Left ventricle myocardium inferior (tissue), 1 donor: ENCODE measurements around the gene SMIM29. TPM values are rescaled to one million over a fixed set of nuclear protein-coding genes. Genes with fewer than 3 reads are reported as not detected.

Experiments used
- DNase-seq: peaks from one replicate; pipeline ENCODE4 v3.0.0-alpha.2; 2020
- H3K27ac ChIP-seq: fragments of 200-600 bp; replicated peaks from 2 replicates; pipeline ENCODE4 v1.8.0; 2021
- H3K27me3 ChIP-seq: fragments of 200-600 bp; 2 replicates; pipeline ENCODE4 v1.8.0; 2021; ENCODE audit warnings: low read depth
- H3K36me3 ChIP-seq: fragments of 200-600 bp; 2 replicates; pipeline ENCODE4 v1.8.0; 2021
- H3K4me1 ChIP-seq: fragments of 200-600 bp; 2 replicates; pipeline ENCODE4 v1.8.0; 2021
- H3K4me3 ChIP-seq: fragments of 200-600 bp; 2 replicates; pipeline ENCODE4 v1.8.0; 2021; ENCODE audit warnings: mild to moderate bottlenecking, moderate library complexity
- H3K9me3 ChIP-seq: fragments of 200-600 bp; replicated peaks from 2 replicates; pipeline ENCODE4 v1.8.0; 2021
- CTCF ChIP-seq: fragments of 200-600 bp; IDR thresholded peaks from 2 replicates; pipeline ENCODE4 v1.8.0; 2021; ENCODE audit warnings: antibody characterized with exemption, mild to moderate bottlenecking, borderline replicate concordance
- intact Hi-C: fragments of 100-400 bp; cut with micrococcal nuclease; formaldehyde crosslinking; loops from one replicate; pipeline ENCODE4 v1.11.0; 2022
- total RNA-seq: library from RNA; stranded (reverse); fragmentation: NEBNext Ultra II Directional; extraction: Animal tissue kit (Norgen Biotek cat#: 25700); gene quantifications from one replicate; pipeline ENCODE4 v1.2.1, GENCODE V29; 2021
- donor health status: DM: no; HTN: yes; CAD: no; lungs with severe emphysema.

Gene SMIM29
- total RNA-seq, 1 donor from 2014 or later, result 27.1 TPM

- intact Hi-C loops, result no loop called here
- Histone ChIP-seq H3K27me3 (no peaks in the 10 kb centered on the region), H3K4me3 (no peak overlapping the region), H3K27ac (no peak overlapping the region), H3K36me3 (no peaks in the 10 kb centered on the region), H3K9me3 (no peaks in the 10 kb centered on the region), H3K4me1 (peaks cover 18% of the 10 kb centered on the region)
- TF ChIP-seq CTCF, result no peak
- no peak for DNase-seq
These were observed 15.9 kb downstream of the SMIM29 start for GRCh38 chr6:34232901-34233300.

- H3K4me3 ChIP-seq, result no peak overlapping the region
- H3K27ac ChIP-seq, result no peak overlapping the region
- no peak for DNase-seq
- no peaks in the 10 kb centered on the region for H3K36me3 ChIP-seq
- intact Hi-C loops, result no loop called here
- no peak for TF ChIP-seq CTCF
- H3K9me3 ChIP-seq, result no peaks in the 10 kb centered on the region
- H3K4me1 ChIP-seq, result peaks cover 11% of the 10 kb centered on the region
- no peaks in the 10 kb centered on the region for H3K27me3 ChIP-seq
These were observed 17.1 kb downstream of the SMIM29 start for GRCh38 chr6:34231566-34232336.

- Histone ChIP-seq H3K36me3 (no peaks in the 10 kb centered on the region), H3K4me1 (peaks cover 4% of the 10 kb centered on the region), H3K9me3 (no peaks in the 10 kb centered on the region), H3K27ac (no peak overlapping the region), H3K27me3 (no peaks in the 10 kb centered on the region), H3K4me3 (no peak overlapping the region)
- TF ChIP-seq CTCF, result no peak
- intact Hi-C loops, result no loop called here
- DNase-seq, result no peak
These were observed 18.0 kb downstream of the SMIM29 start for GRCh38 chr6:34230653-34231371.

- DNase-seq, result no peak
- H3K9me3 ChIP-seq, result no peaks in the 10 kb centered on the region
- H3K36me3 ChIP-seq, result no peaks in the 10 kb centered on the region
- H3K27ac ChIP-seq, result no peak overlapping the region
- no peaks in the 10 kb centered on the region for H3K4me1 ChIP-seq
- H3K4me3 ChIP-seq, result no peak overlapping the region
- no peaks in the 10 kb centered on the region for H3K27me3 ChIP-seq
- TF ChIP-seq CTCF, result no peak
- intact Hi-C loops, result no loop called here
These were observed 18.9 kb downstream of the SMIM29 start for GRCh38 chr6:34229877-34230276.

- Histone ChIP-seq H3K4me1 (peaks cover 14% of the 10 kb centered on the region), H3K9me3 (no peaks in the 10 kb centered on the region), H3K4me3 (no peak overlapping the region), H3K27ac (no peak overlapping the region), H3K36me3 (no peaks in the 10 kb centered on the region), H3K27me3 (no peaks in the 10 kb centered on the region)
- intact Hi-C loops, result no loop called here
- no peak for TF ChIP-seq CTCF
- DNase-seq, result no peak
These were observed 20.9 kb downstream of the SMIM29 start for GRCh38 chr6:34227761-34228421.
